ENCODE results near the gene TMEM171.

TMEM171 gene

GRCh38 chr5:73110190-73110589 lies 10.2 kb upstream of the TMEM171 start:
- TF ChIP-seq CTCF (conservative IDR thresholded peaks at IDR 0.05; ENCODE audit: low read depth, low read length), result no peak
- Histone ChIP-seq H4K20me1 (ENCODE audit: insufficient read depth) (no peaks in the 10 kb centered on the region), H3K79me2 (ENCODE audit: insufficient read depth, low read depth) (no peaks in the 10 kb centered on the region), H3K4me2 (no peak overlapping the region), H3K9ac (no peak overlapping the region), H2AFZ (ENCODE audit: low read depth) (no peak overlapping the region), H3K4me3 (IDR thresholded peaks at IDR 0.05; ENCODE audit: insufficient read depth, low read depth, low read length) (no peak overlapping the region), H3K36me3 (ENCODE audit: insufficient read depth) (no peaks in the 10 kb centered on the region), H3K27ac (no peak overlapping the region), H3K27me3 (ENCODE audit: insufficient read depth, low read depth) (no peaks in the 10 kb centered on the region), H3K4me1 (ENCODE audit: low read depth, poor library complexity, severe bottlenecking) (no peaks in the 10 kb centered on the region)

- H3K4me1 ChIP-seq (ENCODE audit: low read depth, poor library complexity, severe bottlenecking), result no peaks in the 10 kb centered on the region
- no peaks in the 10 kb centered on the region for H3K79me2 ChIP-seq (ENCODE audit: insufficient read depth, low read depth)
- no peak overlapping the region for H3K27ac ChIP-seq
- H3K4me3 ChIP-seq (IDR thresholded peaks at IDR 0.05; ENCODE audit: insufficient read depth, low read depth, low read length), result no peak overlapping the region
- no peaks in the 10 kb centered on the region for H4K20me1 ChIP-seq (ENCODE audit: insufficient read depth)
- H3K4me2 ChIP-seq, result no peak overlapping the region
- no peak for TF ChIP-seq CTCF (conservative IDR thresholded peaks at IDR 0.05; ENCODE audit: low read depth, low read length)
- H3K36me3 ChIP-seq (ENCODE audit: insufficient read depth), result no peaks in the 10 kb centered on the region
- H3K9ac ChIP-seq, result no peak overlapping the region
- no peaks in the 10 kb centered on the region for H3K27me3 ChIP-seq (ENCODE audit: insufficient read depth, low read depth)
- no peak overlapping the region for H2AFZ ChIP-seq (ENCODE audit: low read depth)
Observed at GRCh38 chr5:73111536-73111935, 8.8 kb upstream of the TMEM171 start.

GRCh38 chr5:73112359-73112758 lies 8.0 kb upstream of the TMEM171 start:
- Histone ChIP-seq H3K27me3 (ENCODE audit: insufficient read depth, low read depth) (no peaks in the 10 kb centered on the region), H3K36me3 (ENCODE audit: insufficient read depth) (no peaks in the 10 kb centered on the region), H3K4me1 (ENCODE audit: low read depth, poor library complexity, severe bottlenecking) (no peaks in the 10 kb centered on the region), H3K27ac (no peak overlapping the region), H3K79me2 (ENCODE audit: insufficient read depth, low read depth) (no peaks in the 10 kb centered on the region), H3K4me3 (IDR thresholded peaks at IDR 0.05; ENCODE audit: insufficient read depth, low read depth, low read length) (no peak overlapping the region), H3K4me2 (no peak overlapping the region), H4K20me1 (ENCODE audit: insufficient read depth) (no peaks in the 10 kb centered on the region), H2AFZ (ENCODE audit: low read depth) (no peak overlapping the region), H3K9ac (no peak overlapping the region)
- no peak for TF ChIP-seq CTCF (conservative IDR thresholded peaks at IDR 0.05; ENCODE audit: low read depth, low read length)

- H3K4me1 ChIP-seq (ENCODE audit: low read depth, poor library complexity, severe bottlenecking), result no peaks in the 10 kb centered on the region
- no peak overlapping the region for H3K9ac ChIP-seq
- no peak overlapping the region for H3K27ac ChIP-seq
- H3K36me3 ChIP-seq (ENCODE audit: insufficient read depth), result no peaks in the 10 kb centered on the region
- TF ChIP-seq CTCF (conservative IDR thresholded peaks at IDR 0.05; ENCODE audit: low read depth, low read length), result no peak
- H3K27me3 ChIP-seq (ENCODE audit: insufficient read depth, low read depth), result no peaks in the 10 kb centered on the region
- no peak overlapping the region for H2AFZ ChIP-seq (ENCODE audit: low read depth)
- no peak overlapping the region for H3K4me2 ChIP-seq
- no peaks in the 10 kb centered on the region for H4K20me1 ChIP-seq (ENCODE audit: insufficient read depth)
- no peaks in the 10 kb centered on the region for H3K79me2 ChIP-seq (ENCODE audit: insufficient read depth, low read depth)
- H3K4me3 ChIP-seq (IDR thresholded peaks at IDR 0.05; ENCODE audit: insufficient read depth, low read depth, low read length), result no peak overlapping the region
Observed at GRCh38 chr5:73114044-73114688, 6.2 kb upstream of the TMEM171 start.
